BJ (cell line): ENCODE data around the gene LGI2. TPM values are rescaled to one million over a fixed set of nuclear protein-coding genes. Genes with fewer than 3 reads are reported as not detected.

Experiments
- CTCF ChIA-PET: fragments of 350-600 bp; formaldehyde crosslinking; extraction: SDS; loops from one replicate; lab custom pipeline; 2021; ENCODE audit warnings: antibody characterized with exemption, inconsistent platforms; lab: Yijun Ruan, JAX
- POLR2A ChIA-PET: fragments of 300-600 bp; sonication (Branson Sonifier 250); formaldehyde crosslinking; extraction: SDS; loops from one replicate; lab custom pipeline; 2021; ENCODE audit warnings: antibody characterized with exemption; lab: Charles Lee
- DNase-seq: peaks from one replicate; pipeline ENCODE4 v3.0.0-alpha.2; 2011; ENCODE audit warnings: low read depth
- H3K27me3 ChIP-seq: 2 replicates; pipeline ENCODE4 v1.6.0; 2011; ENCODE audit warnings: low read length; ENCODE audit not compliant: control insufficient read depth, insufficient read depth
- H3K36me3 ChIP-seq: 2 replicates; pipeline ENCODE4 v1.5.1; 2011; ENCODE audit warnings: low read length; ENCODE audit not compliant: control insufficient read depth, insufficient read depth
- H3K4me3 ChIP-seq: 2 replicates; pipeline ENCODE4 v1.5.1; 2011; ENCODE audit warnings: low read depth, mild to moderate bottlenecking, control low read depth, low read length
- CTCF ChIP-seq: IDR thresholded peaks from 2 replicates; pipeline ENCODE4 v1.5.1; 2011; ENCODE audit warnings: low read depth, mild to moderate bottlenecking, control low read depth, inconsistent platforms, low read length, moderate library complexity; ENCODE audit not compliant: insufficient read depth
- polyA plus RNA-seq: library from polyadenylated mRNA; depleted of rRNA; stranded (reverse); fragments of >200 nt; gene quantifications from 2 replicates; pipeline ENCODE4 v1.2.3, GENCODE V29; 2011

Gene LGI2
- polyA plus RNA-seq, 1 experiment = 0.01 TPM

- no peaks in the 10 kb centered on the region for H3K27me3 ChIP-seq
- DNase-seq = no peak
- H3K4me3 ChIP-seq = no peak overlapping the region
- no peak for TF ChIP-seq CTCF
- H3K36me3 ChIP-seq = no peaks in the 10 kb centered on the region
- ChIA-PET CTCF (no interaction called here), POLR2A (no interaction called here)
Observed at GRCh38 chr4:24963277-24963676, 67.5 kb downstream of the LGI2 start.

- H3K4me3 ChIP-seq = no peak overlapping the region
- CTCF ChIA-PET = interaction anchor here (1.7 kb wide), 1 partner anchor 22 kb away, joined by 3 read pairs; no protein-coding TSS in a partner anchor
- no peaks in the 10 kb centered on the region for H3K27me3 ChIP-seq
- TF ChIP-seq CTCF = no peak
- no peaks in the 10 kb centered on the region for H3K36me3 ChIP-seq
- POLR2A ChIA-PET = no interaction called here
- no peak for DNase-seq
Observed at GRCh38 chr4:24957886-24958285, 72.9 kb downstream of the LGI2 start.

GRCh38 chr4:24956763-24957162, 74.0 kb downstream of the LGI2 start:
- H3K36me3 ChIP-seq = no peaks in the 10 kb centered on the region
- H3K27me3 ChIP-seq = no peaks in the 10 kb centered on the region; the same call in 1 of the 2 replicates
- H3K4me3 ChIP-seq = no peak overlapping the region
- POLR2A ChIA-PET = no interaction called here
- no peak for TF ChIP-seq CTCF
- CTCF ChIA-PET = no interaction called here
- DNase-seq = no peak

- DNase-seq = no peak
- Histone ChIP-seq H3K27me3 (no peaks in the 10 kb centered on the region; the same call in 1 of the 2 replicates), H3K36me3 (no peaks in the 10 kb centered on the region), H3K4me3 (no peak overlapping the region)
- ChIA-PET POLR2A (no interaction called here), CTCF (no interaction called here)
- TF ChIP-seq CTCF = no peak
Observed at GRCh38 chr4:24956091-24956490, 74.7 kb downstream of the LGI2 start.

- no peak for TF ChIP-seq CTCF
- Histone ChIP-seq H3K4me3 (no peak overlapping the region), H3K27me3 (peaks cover 2% of the 10 kb centered on the region), H3K36me3 (no peaks in the 10 kb centered on the region)
- DNase-seq = no peak
- CTCF ChIA-PET = no interaction called here
- POLR2A ChIA-PET = no interaction called here
Observed at GRCh38 chr4:24952667-24953066, 78.1 kb downstream of the LGI2 start.
